Stimulated activated CD4-positive, alpha-beta T cell treated with anti-CD3 and anti-CD28 coated beads, Interleukin-2, amount 100 ng/mL, for 48 hours (primary cell): ENCODE data around the gene DLST.

Source experiments
- DNase-seq, 2 donors: peaks; one replicate each; pipeline ENCODE4 v3.0.0-alpha.2; 2020

Gene DLST

GRCh38 chr14:74898694-74899093 is 17.0 kb downstream of the DLST start:
- no peak for DNase-seq

- DNase-seq: no peak
These were observed 21.4 kb downstream of the DLST start for GRCh38 chr14:74902941-74903705.

- no peak for DNase-seq
These were observed 23.2 kb downstream of the DLST start for GRCh38 chr14:74904635-74905503.

- DNase-seq: peak; percentile 82 to 83
These were observed 24.0 kb downstream of the DLST start for GRCh38 chr14:74905595-74906142.

- no peak for DNase-seq
These were observed 25.3 kb downstream of the DLST start for GRCh38 chr14:74906925-74907521.

- DNase-seq: no peak
These were observed 26.0 kb downstream of the DLST start for GRCh38 chr14:74907744-74908143.

- no peak for DNase-seq
These were observed 27.2 kb downstream of the DLST start for GRCh38 chr14:74908861-74909341.

- DNase-seq: no peak
These were observed 27.8 kb downstream of the DLST start for GRCh38 chr14:74909501-74909900.

GRCh38 chr14:74909911-74910310 is 28.2 kb downstream of the DLST start:
- no peak for DNase-seq

- no peak for DNase-seq
These were observed 28.8 kb downstream of the DLST start for GRCh38 chr14:74910556-74910955.

GRCh38 chr14:74911221-74911620 is 29.5 kb downstream of the DLST start:
- DNase-seq: no peak

- DNase-seq: no peak
These were observed 30.0 kb downstream of the DLST start for GRCh38 chr14:74911704-74912103.

- DNase-seq: no peak
These were observed 30.4 kb downstream of the DLST start for GRCh38 chr14:74912111-74912510.

GRCh38 chr14:74912801-74913200 is 31.1 kb downstream of the DLST start:
- no peak for DNase-seq

- DNase-seq: no peak
These were observed 31.7 kb downstream of the DLST start for GRCh38 chr14:74913393-74913910.

GRCh38 chr14:74913986-74914573 is 32.4 kb downstream of the DLST start:
- DNase-seq: no peak

GRCh38 chr14:74915426-74915825 is 33.7 kb downstream of the DLST start:
- DNase-seq: no peak

GRCh38 chr14:74915826-74916225 is 34.1 kb downstream of the DLST start:
- no peak for DNase-seq

- DNase-seq: no peak
These were observed 35.4 kb downstream of the DLST start for GRCh38 chr14:74917178-74917543.

- no peak for DNase-seq
These were observed 35.9 kb downstream of the DLST start for GRCh38 chr14:74917646-74918081.

GRCh38 chr14:74918380-74918779 is 36.7 kb downstream of the DLST start:
- no peak for DNase-seq

- no peak for DNase-seq
These were observed 37.9 kb downstream of the DLST start for GRCh38 chr14:74919421-74920165.
